GM12865 (cell line): Measurements from ENCODE around the gene CTSE.

Experiments used
- DNase-seq: peaks from one replicate; pipeline ENCODE4 v3.0.0; 2010; ENCODE audit warnings: low read depth
- H3K4me3 ChIP-seq: 2 replicates; pipeline ENCODE4 v1.5.1; 2011; ENCODE audit warnings: mild to moderate bottlenecking, low read depth, low read length, control low read depth
- CTCF ChIP-seq: IDR thresholded peaks from 2 replicates; pipeline ENCODE4 v1.5.1; 2011; ENCODE audit warnings: low read length, control low read depth, low read depth, inconsistent platforms; ENCODE audit not compliant: insufficient read depth; ENCODE audit errors: missing control alignments

Gene CTSE

GRCh38 chr1:206040328-206040727, 16.6 kb upstream of the CTSE start:
- H3K4me3 ChIP-seq = no peak overlapping the region
- no peak for TF ChIP-seq CTCF
- no peak for DNase-seq

- no peak for TF ChIP-seq CTCF
- DNase-seq = peak; percentile 45
- peak overlapping the region; percentile 24 for H3K4me3 ChIP-seq
Observed at GRCh38 chr1:206039046-206039973, 15.6 kb upstream of the CTSE start.

GRCh38 chr1:206037581-206037980, 13.9 kb upstream of the CTSE start:
- TF ChIP-seq CTCF = no peak
- H3K4me3 ChIP-seq = peak overlapping the region; percentile 63
- no peak for DNase-seq

GRCh38 chr1:206036663-206037455, 13.2 kb upstream of the CTSE start:
- H3K4me3 ChIP-seq = peak overlapping the region; percentile 63
- peak; percentile 73 for DNase-seq
- TF ChIP-seq CTCF = no peak

- peak overlapping the region; percentile 63 for H3K4me3 ChIP-seq
- DNase-seq = peak; percentile 75
- no peak for TF ChIP-seq CTCF
Observed at GRCh38 chr1:206035027-206035426, 11.3 kb upstream of the CTSE start.

- no peak for DNase-seq
- no peak for TF ChIP-seq CTCF
- no peak overlapping the region for H3K4me3 ChIP-seq
Observed at GRCh38 chr1:206032380-206033140, 8.9 kb upstream of the CTSE start.
